ENCODE data around the gene ETV4.

The ETV4 gene

DNA sequence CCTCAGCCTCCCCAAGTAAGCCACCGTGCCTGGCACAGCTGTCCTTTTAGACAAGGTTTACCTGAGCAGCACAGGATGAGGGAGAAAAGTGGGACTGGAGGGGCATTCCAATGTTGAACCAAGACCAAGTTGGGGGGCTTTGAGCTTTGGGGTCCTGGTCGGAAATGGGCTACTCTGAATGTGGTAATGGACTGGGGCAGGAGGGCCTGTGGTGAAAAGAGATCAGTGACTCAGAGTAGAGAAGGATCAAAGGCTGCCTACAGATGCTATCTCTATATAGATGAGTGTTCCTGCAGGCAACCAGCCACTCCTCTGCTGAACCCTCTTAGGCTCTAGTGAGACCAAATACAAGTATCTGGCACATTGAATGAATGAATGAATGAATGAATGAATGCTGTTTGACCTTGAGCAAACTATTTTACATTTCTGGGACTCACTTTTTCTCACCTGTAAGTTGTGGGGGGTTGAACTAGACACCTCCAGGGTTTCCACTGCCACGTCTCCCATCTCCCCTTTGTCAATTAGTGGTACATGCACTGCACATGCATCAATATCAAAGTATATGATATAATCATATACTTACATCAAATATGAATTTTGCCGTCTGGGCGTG, 26.3 kb upstream of the ETV4 start:
- DNase-seq: no peak

GRCh38 chr17:43570518-43570928, 24.4 kb upstream of the ETV4 start:
- DNase-seq: no peak

- DNase-seq: no peak
Observed at GRCh38 chr17:43568506-43569082, 22.5 kb upstream of the ETV4 start.

DNA sequence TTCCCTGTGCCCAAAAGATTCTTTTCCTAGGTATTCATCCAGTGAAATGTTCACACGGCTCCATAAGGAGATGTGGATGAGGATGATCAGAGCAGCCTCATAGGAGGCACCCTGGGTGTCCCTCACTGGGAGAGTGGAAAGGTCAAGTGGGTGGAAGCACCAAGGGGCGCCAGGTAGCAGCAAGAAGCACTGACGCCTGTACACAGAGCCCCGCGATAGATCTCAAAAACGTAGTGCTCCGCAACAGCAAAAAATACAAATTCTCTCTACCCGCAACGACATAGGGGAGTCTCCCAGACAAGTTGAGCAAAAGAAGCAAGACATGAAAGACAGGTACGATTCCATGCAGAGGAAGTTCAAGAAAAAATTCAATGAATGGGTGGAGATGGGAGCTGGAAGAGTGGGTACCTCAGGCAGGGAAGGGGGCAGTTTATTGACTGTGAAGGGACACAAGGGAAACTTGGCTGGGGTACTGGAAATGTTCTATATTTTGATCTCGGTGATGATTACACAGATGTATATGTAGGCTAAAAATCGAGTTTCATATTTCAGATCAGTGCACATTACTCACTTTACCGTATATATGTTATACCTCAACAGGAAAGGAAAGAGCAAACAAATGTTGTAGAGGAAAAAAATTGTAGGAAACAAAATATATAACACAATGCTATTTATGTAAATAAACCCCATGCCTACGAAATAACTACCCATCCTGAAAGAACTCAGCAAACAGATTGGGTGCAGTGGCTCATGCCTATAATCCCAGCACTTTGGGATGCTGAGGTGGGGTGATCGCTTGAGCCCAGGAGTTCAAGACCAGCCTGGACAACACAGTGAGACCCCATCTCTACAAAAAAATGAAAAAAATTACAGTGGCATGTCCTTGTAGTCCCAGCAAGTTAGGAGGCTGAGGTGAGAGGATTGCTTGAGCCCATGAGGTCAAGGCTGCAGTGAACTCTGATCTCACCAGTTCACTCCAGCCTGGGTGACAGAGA, 17.8 kb upstream of the ETV4 start:
- DNase-seq: no peak

DNA sequence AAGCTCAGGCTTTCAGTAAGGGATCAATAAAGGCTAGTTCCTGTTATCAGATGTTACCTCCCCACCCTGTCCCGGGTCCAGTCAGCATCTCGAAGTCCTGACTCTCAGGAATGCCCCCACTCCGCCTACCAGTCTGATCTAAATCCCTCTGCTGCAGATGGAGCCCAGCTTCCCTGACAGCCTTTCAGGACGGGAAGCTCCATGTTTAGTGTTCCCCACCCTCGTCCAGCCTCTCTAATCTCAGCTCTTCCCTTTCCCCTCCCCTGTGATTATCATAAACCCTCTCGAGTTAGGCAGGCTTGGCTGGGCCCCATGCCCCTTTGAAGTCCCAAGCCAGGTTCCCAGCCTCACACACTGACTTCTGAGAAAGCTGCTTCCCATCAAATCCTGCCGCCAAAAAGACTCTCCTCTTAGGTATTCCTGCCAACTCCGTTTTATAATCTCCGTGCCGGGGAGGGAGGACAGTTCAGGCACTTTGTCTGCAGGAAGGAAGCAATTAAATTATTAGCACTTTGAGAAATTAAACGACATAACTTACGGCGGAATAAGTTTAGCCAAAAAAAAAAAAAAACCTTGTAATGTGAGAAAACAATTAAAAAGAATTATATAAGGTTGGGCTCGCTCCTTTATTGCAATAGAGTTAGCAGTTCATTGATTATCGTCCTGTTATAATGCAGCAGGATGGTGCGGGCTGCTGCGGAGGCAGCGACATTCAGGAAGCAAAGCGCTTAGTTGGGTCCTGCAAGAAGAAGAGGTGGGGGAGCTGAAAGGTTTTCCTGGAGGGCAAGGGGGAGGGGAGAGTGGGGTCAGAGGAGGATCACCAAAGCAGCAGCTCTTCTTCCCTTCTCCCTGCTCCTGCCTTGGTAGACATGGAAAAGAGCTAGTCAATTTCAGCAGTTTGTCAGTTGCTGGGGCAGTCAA, 16.8 kb upstream of the ETV4 start:
- no peak for DNase-seq

GRCh38 chr17:43560461-43561427, 14.6 kb upstream of the ETV4 start:
- no peak for DNase-seq

DNA sequence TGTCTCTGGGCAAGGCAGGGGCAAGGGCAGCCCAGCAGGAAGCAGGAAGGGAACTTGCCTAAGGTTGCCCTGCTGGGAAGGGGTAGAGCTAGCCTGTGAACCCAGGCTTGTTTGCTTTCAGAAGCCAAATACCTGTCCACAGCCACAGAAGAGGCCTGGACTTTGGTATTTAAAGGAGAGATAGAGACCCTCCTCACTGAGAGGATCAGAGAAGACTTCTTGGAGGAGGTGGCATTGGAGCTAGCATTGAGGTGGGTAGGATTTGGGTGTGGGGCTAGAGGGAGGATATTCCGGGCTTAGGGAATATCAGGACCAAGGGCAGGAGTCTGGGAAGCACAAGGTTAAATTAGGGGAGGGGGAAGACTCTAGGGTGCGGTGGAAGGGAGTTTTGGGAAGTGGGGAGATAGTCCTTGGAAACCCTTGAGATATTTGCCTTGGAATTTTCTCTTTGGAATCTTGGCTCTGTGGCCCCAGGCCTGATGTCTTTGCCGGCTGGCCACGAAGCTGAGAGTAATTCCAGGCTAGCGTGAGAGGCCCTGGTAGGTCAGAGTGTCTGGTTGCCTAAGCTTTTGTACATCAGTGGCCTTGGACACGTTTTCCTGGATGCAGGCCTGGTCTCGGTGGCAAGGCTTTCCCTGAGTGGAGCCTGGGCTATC, 13.1 kb upstream of the ETV4 start:
- no peak for DNase-seq

DNA sequence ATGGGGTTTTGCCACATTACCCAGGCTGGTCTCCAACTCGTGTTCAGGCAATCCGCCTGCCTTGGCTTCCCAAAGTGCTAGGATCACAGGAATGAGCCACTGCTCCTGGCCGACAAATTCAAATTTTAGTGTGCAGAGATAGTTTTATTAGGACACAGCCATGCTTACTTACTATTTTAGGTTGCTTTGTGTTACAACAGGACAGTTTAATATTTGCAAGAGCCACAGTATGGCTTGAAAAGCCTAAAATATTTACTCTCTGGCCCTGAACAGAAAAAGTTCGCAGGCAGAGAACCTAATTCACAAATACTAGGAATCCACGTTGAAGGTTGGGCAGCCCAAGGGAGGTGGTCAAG, 12.6 kb upstream of the ETV4 start:
- no peak for DNase-seq

- DNase-seq: no peak
Observed at GRCh38 chr17:43556292-43556691, 10.2 kb upstream of the ETV4 start.

DNA sequence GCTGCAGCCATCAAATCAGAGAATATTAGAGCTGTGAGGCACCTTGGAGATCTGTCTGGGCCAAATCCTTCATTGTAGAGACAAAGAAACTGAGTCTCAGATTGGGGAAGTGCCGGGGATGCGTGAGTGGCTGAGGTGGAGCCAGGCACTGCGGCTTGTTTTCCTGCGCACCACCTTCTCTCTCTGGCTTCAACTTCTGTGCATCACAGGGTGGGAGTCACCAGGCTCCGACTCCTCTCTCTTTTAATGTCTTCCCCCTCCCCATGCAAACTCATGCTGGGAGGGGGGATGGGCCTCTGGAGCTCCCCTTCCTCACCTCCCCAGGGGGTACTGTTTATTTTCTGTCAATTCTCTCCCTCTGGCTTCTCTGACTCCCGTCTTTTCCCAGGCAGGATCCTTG, 8.7 kb upstream of the ETV4 start:
- no peak for DNase-seq

DNA sequence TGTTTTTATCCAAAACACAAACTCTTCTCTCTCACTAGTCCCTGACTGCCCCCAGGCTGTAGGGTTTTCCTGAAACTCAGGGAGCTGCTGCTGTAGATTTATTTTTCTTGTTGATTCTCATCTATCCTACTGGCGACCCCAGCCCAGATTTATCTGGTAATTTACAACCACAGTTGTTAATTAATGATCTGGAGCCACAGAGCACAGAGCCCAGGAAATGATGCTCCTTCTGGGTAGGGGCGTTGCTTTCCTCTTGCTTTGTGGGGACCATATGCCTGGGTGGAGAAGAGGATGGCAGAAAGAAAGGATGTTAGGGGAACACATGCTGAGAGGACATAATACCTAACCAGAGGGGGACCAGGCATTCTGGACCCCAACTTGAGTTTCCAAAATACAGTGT, 7.4 kb upstream of the ETV4 start:
- DNase-seq: no peak

GRCh38 chr17:43552229-43552837, 6.2 kb upstream of the ETV4 start:
- DNase-seq: no peak

GRCh38 chr17:43550754-43551153, 4.6 kb upstream of the ETV4 start:
- no peak for DNase-seq

DNA sequence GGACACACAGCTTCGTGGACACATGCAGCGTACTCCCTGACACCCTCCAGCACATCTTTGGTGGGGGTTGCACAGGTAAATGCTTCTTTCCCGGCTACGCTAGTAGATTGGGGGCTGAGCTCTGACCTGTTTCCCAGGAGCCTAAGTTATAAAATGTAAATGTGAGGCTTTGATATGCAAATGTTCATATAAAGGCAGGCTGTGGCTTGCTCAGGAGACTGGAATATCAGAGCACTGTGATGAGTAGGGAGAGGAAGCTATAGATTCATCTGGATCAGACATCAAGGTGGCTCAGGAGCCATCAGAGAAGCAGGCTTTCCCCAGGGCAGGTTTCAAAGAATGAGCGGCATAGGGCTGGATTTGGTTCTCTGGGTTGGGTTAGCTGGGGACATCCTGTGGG, 3.4 kb upstream of the ETV4 start:
- DNase-seq: no peak

DNA sequence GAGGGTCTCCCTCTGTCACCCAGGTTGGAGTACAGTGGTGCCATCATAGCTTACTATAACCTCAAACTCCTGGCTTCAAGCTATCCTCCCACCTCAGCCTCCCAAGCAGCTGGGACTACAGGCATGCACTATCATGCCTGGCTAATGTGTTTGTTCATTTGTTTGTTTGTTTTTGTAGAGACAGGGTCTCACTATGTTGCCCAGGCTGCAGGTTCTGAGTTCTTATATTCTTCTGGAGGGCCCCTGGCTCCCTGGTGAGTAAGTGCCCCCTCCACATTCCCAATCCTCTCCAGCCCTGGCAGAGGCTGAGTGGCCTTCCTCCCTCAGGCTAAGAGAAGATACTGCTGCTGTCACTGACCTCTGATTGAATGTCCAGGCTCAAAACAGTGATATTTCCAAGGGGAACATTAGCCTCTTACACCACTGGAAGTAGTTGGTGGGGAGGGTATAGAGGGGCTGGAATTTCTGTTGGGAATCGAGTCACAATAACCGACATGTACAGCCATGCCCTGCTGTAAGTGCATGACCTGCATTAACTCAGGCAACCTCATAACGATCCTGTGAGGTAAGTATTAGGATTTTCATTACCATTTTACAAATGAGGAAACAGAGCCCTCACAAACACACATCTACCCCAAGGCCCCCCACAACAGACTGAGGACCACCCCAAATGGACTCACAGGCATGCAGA, 2.7 kb upstream of the ETV4 start:
- no peak for DNase-seq

- no peak for DNase-seq
Observed at GRCh38 chr17:43547659-43548256, 1.6 kb upstream of the ETV4 start.

DNA sequence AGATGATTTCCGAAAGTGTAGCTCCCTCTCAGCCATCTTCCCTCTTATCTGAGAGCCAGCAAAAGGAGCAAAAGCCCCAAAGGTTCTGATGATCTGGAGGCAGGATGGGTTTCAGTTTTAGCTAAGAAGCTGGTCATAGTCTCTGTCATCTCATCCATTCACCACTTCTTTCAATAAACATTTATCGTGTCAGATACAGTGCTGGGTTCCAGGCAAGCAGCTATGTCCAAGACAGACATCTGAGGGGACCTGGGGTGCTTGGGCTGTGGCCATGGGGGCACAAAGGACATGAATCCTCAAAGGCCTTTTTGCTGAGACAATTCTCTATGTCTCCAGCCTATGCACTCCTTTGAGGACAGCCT, 1.0 kb upstream of the ETV4 start:
- no peak for DNase-seq

DNA sequence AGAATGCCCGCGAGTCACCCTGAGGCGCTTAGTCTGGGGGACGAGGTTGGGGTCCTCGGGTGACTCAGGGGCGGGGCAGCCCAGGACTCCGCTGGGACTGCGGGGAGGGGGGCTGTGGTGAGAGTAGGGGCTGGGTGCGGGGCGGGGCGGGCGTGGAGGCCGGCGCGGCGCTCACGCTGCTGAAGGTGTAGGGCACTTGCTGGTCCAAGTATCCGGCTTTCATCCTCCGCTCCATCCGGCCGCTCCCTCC, 832 bp downstream of the ETV4 start:
- no peak for DNase-seq

- no peak for DNase-seq
Observed at GRCh38 chr17:43543771-43544575, 2.2 kb downstream of the ETV4 start.
